Stimulated activated naive B cell treated with anti-CD40 and anti-IgM and Interleukin-4, amounts not matched to agents 10 μg/mL and 1 μg/mL and 100 μg/mL, for 72 hours (primary cell): ENCODE results near the gene CAMTA1.

Experiments used
- ATAC-seq, 2 donors: fragments of 150-1000 bp; cut with Tn5 transposase; replicated peaks; 2 replicates each; pipeline ENCODE4 v1.10.0; 2021; ENCODE audit warnings: moderate library complexity in 1 of 2
- DNase-seq: peaks from one replicate; pipeline ENCODE4 v3.0.0; 2021
- H3K27ac Mint-ChIP-seq: one replicate; pipeline ENCODE4 v1.8.0; 2022; ENCODE audit warnings: mild to moderate bottlenecking, mixed read lengths
- H3K27me3 Mint-ChIP-seq, 2 donors: one replicate each; pipeline ENCODE4 v1.8.0; 2022; ENCODE audit warnings: mixed read lengths in 2 of 2
- H3K36me3 Mint-ChIP-seq, 2 donors: one replicate each; pipeline ENCODE4 v1.8.0; 2022; ENCODE audit warnings: mixed read lengths in 2 of 2, mild to moderate bottlenecking in 1 of 2
- H3K4me1 Mint-ChIP-seq, 2 donors: one replicate each; pipeline ENCODE4 v1.8.0; 2022; ENCODE audit warnings: mixed read lengths in 2 of 2, mild to moderate bottlenecking in 1 of 2
- H3K4me3 Mint-ChIP-seq, 2 donors: one replicate each; pipeline ENCODE4 v1.8.0; 2022; ENCODE audit warnings: mild to moderate bottlenecking in 2 of 2, mixed read lengths in 2 of 2, moderate library complexity in 1 of 2
- H3K9me3 Mint-ChIP-seq, 2 donors: one replicate each; pipeline ENCODE4 v1.8.0; 2022; ENCODE audit warnings: mixed read lengths in 2 of 2, mild to moderate bottlenecking in 1 of 2

Gene CAMTA1

DNA sequence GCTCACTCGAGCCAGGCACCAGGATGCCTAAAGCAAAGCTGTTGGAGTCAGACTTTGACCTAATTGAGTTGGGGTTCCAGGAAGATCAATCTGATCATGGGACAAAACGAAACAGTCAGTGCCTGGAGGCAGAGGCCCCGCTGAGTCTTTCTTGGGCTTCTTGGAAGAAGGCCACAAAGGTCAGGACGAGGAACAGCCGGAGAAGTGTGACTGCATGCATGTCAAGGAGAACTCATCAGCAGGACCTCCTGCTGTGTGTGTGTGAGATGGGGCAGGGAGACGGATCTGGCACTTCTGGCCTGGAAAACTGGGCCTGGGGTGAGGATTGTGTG is 190.8 kb downstream of the CAMTA1 start:
- ATAC-seq (no peak), DNase-seq (no peak)
- Mint-ChIP-seq H3K4me1 (no peaks in the 10 kb centered on the region), H3K27ac (no peak overlapping the region), H3K4me3 (no peak overlapping the region), H3K36me3 (peaks cover 6 to 11% of the 10 kb centered on the region in 2 donors), H3K9me3 (peaks cover 9 to 19% of the 10 kb centered on the region in 2 donors), H3K27me3 (peaks cover 19 to 27% of the 10 kb centered on the region in 2 donors)

DNA sequence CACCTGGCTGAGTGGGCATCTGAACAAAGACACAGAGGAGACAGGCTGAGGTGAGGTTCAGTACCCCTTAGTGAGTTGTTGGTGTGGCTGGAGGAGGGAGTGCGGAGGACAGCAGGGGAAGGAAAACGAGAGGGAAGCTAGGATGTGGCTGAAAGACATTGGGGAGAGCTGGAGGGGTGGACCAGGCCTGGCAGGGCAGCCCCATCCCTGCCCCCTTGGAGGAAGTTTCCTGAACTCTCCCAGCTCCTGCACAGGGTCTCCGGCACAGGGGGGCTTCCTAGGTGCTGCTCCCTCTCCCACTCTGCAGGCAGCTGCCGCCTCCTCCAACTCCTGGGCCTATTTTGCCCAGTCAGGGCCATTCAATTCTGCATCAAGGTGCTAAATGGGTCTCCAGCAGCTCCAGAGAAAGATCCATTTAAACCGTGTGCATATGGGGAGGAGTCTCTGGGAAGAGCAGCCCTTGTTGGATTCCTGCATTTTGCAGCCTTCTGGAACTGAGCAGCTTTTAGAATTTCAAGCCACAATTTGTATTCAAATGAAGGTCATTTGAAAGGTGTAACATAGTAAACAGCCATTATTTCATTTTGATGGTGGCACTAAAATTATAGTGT is 193.9 kb downstream of the CAMTA1 start:
- no peak for ATAC-seq
- Mint-ChIP-seq H3K27ac (no peak overlapping the region), H3K4me3 (no peak overlapping the region)

DNA sequence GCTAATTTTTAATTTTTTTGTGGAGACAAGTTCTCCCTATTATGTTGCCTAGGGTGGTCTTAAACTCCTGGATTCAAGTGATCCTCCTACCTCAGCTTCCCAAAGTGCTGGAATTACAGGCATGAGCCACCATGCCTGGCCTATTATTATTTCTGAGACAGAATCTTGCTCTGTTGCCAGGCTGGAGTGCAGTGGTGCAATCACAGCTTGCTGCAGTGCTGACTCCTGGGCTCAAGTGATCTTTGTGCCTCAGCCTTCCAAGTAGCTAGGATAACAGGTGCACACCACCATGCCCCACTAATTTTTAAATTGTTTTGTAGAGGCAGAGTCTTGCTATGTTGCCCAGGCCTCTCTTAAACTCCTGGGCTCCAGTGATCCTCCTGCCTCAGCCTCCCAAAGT is 196.3 kb downstream of the CAMTA1 start:
- no peak for ATAC-seq

More for the DNA sequence above, 193.9 kb downstream of the CAMTA1 start:
- no peaks in the 10 kb centered on the region for H3K4me1 Mint-ChIP-seq
- peaks cover 12 to 19% of the 10 kb centered on the region in 2 donors for H3K9me3 Mint-ChIP-seq
- H3K36me3 Mint-ChIP-seq: peaks cover 6 to 11% of the 10 kb centered on the region in 2 donors
- no peak for DNase-seq
- H3K27me3 Mint-ChIP-seq: peaks cover 18 to 19% of the 10 kb centered on the region in 2 donors

DNA sequence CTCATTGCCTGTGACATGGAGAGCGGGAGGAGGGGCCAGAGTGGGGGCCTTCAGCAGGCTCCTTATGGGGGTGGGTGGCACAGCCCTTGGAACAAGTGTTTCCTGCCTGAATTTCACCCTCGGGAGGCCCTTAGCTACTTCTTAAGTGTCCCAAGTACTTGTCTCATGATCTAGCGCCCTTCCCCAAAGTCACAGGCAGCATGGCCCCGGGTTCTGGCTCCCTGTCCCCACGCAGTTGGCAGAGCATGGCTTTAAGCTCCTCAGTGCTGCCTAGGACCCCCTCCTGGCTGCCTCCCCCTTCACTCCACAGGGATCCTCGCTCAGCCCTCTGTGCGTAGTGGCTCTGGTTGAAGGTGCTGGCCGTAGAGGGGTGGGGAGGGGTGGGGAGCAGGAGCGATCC is 197.2 kb downstream of the CAMTA1 start:
- peaks cover 12 to 17% of the 10 kb centered on the region in 2 donors for H3K27me3 Mint-ChIP-seq
- peaks cover 7 to 10% of the 10 kb centered on the region in 2 donors for H3K9me3 Mint-ChIP-seq
- no peak for ATAC-seq
- H3K4me1 Mint-ChIP-seq: no peaks in the 10 kb centered on the region
- no peak for DNase-seq
- H3K27ac Mint-ChIP-seq: no peak overlapping the region
- H3K4me3 Mint-ChIP-seq: no peak overlapping the region
- H3K36me3 Mint-ChIP-seq: peaks cover 0 to 3% of the 10 kb centered on the region in 2 donors

More for the DNA sequence above, 196.3 kb downstream of the CAMTA1 start:
- H3K27me3 Mint-ChIP-seq: peaks cover 16 to 17% of the 10 kb centered on the region in 2 donors
- H3K9me3 Mint-ChIP-seq: peaks cover 7 to 10% of the 10 kb centered on the region in 2 donors
- peaks cover 0 to 3% of the 10 kb centered on the region in 2 donors for H3K36me3 Mint-ChIP-seq
- no peak overlapping the region for H3K4me3 Mint-ChIP-seq
- DNase-seq: no peak
- no peak overlapping the region for H3K27ac Mint-ChIP-seq
- no peaks in the 10 kb centered on the region for H3K4me1 Mint-ChIP-seq

DNA sequence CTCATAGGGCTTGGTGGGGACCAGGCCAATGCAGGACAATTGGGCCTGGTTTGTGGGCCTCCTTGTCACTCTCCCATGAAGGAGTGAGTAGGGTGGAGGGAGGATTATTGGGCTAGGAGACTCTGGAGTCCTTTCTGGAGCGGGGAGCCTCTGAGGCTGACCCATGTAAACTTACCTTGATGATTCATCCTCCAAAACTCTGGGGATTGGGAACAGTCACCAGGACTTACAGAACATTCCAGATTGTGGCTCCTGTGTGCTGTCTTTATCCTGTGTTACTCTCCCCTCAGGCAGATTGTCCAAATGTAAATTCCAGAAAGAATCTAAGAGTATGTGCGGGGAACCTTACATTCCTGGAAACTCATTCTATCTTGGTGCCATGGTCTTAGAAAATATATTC is 197.6 kb downstream of the CAMTA1 start:
- H3K36me3 Mint-ChIP-seq: peaks cover 0 to 3% of the 10 kb centered on the region in 2 donors
- H3K4me1 Mint-ChIP-seq: no peaks in the 10 kb centered on the region
- no peak overlapping the region for H3K4me3 Mint-ChIP-seq
- ATAC-seq (no peak), DNase-seq (no peak)
- no peak overlapping the region for H3K27ac Mint-ChIP-seq
- H3K27me3 Mint-ChIP-seq: peaks cover 15 to 20% of the 10 kb centered on the region in 2 donors
- H3K9me3 Mint-ChIP-seq: peaks cover 7 to 10% of the 10 kb centered on the region in 2 donors

DNA sequence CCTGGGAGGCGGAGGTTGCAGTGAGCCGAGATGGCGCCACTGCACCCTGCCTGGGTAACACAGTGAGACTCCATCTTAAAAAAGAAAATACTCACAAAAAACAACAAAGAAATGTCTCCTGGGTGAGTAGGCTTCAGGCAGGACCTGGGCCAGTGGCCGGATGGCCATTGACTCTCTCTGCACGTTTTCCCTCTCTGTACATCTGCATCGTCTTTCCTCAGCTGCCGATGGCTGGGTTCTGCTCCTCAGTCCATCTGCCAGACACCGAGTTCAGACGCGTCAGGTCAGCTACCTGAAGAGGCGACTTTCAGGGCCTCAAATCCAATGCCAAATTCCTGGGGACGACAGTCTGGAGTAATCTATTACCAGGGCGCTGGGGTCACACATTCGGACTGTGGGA is 199.3 kb downstream of the CAMTA1 start:
- Mint-ChIP-seq H3K9me3 (peaks cover 7 to 14% of the 10 kb centered on the region in 2 donors), H3K4me3 (no peak overlapping the region), H3K27me3 (peaks cover 14 to 27% of the 10 kb centered on the region in 2 donors), H3K4me1 (no peaks in the 10 kb centered on the region), H3K36me3 (no peaks in the 10 kb centered on the region), H3K27ac (no peak overlapping the region)
- DNase-seq (no peak), ATAC-seq (no peak)

DNA sequence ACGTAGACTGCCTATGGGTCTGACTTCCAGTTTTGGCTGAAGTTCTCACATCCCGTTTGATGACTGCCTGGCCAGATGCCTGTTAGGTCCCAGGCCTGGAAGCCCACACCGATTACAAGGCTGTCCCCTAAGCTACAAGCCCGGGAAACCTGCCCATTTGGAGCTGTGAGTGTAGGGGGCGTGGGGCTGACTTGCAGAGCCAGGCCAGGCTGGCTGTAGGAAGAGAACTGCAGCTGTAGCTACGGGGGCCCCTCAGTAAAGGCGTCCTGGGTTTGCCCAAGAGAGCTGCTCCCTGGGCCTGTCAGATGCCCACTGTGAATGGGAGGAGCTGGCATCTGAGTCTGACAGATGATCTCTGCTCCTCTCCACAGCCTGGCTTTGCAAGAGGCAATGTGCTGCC is 199.7 kb downstream of the CAMTA1 start:
- H3K27me3 Mint-ChIP-seq: peaks cover 14 to 31% of the 10 kb centered on the region in 2 donors
- no peak for ATAC-seq
- no peak overlapping the region for H3K4me3 Mint-ChIP-seq
- no peaks in the 10 kb centered on the region for H3K4me1 Mint-ChIP-seq
- DNase-seq: no peak
- H3K27ac Mint-ChIP-seq: no peak overlapping the region
- peaks cover 8 to 17% of the 10 kb centered on the region in 2 donors for H3K9me3 Mint-ChIP-seq
- H3K36me3 Mint-ChIP-seq: no peaks in the 10 kb centered on the region

DNA sequence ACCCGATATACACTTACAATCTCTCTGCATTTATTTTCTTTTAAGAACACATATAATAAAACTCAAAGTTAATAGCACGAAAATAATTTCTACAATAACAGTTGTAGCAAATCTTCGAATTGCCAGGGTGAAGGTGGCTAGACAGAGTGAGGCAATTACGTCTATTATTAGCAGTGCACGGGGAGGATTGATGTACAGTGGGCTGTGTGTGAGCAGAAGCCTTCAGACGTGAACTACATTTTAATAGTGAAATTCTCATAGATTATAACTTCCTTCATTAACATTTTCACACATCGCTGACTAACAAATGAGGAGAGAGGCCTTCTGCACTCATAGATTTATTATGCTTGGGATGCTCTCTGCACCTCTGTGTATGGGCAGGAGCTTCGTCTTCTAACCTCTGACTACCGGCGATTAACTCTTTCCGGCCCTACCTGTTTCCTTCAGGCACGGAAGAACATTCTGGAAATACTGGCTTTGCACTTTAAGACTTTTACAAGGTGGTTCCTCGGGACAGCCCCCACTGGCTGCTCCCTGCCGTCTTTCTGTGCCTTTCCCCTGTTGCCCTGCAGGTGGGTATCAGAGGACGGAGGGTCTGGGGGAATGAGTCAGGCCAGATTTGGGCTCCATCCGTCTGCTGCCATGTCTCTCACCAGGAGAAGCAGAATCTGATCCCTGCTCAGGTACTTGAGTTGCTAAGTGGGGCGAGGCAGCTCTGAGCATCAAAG is 200.5 kb downstream of the CAMTA1 start:
- Mint-ChIP-seq H3K4me3 (no peak overlapping the region), H3K4me1 (no peaks in the 10 kb centered on the region), H3K9me3 (peaks cover 7 to 13% of the 10 kb centered on the region in 2 donors), H3K36me3 (no peaks in the 10 kb centered on the region), H3K27me3 (peaks cover 14 to 32% of the 10 kb centered on the region in 2 donors), H3K27ac (no peak overlapping the region)
- DNase-seq (no peak), ATAC-seq (no peak)

DNA sequence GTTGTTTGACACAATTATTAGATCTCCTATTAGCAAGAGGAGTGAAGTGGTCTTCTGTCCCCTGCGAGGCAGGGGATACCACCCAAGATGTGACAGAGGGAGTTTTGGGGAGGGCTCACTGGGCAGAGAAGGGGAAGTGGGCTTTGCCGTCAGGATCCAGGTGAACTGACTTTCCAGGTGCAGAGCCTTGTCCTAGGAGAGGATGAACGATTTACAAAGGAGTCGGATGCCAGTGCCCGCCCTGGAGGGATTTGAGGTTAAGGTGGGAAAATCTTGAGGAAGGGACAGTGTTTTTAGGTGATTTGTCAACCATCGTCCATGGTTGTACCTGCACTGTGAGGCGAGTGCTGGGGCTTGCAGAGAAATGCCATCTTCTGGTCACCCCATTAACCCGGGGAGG is 201.0 kb downstream of the CAMTA1 start:
- H3K27ac Mint-ChIP-seq: no peak overlapping the region
- no peak for DNase-seq
- H3K27me3 Mint-ChIP-seq: peaks cover 14 to 32% of the 10 kb centered on the region in 2 donors
- no peak for ATAC-seq
- H3K9me3 Mint-ChIP-seq: peaks cover 5 to 9% of the 10 kb centered on the region in 2 donors
- no peaks in the 10 kb centered on the region for H3K36me3 Mint-ChIP-seq
- H3K4me1 Mint-ChIP-seq: no peaks in the 10 kb centered on the region
- H3K4me3 Mint-ChIP-seq: no peak overlapping the region

DNA sequence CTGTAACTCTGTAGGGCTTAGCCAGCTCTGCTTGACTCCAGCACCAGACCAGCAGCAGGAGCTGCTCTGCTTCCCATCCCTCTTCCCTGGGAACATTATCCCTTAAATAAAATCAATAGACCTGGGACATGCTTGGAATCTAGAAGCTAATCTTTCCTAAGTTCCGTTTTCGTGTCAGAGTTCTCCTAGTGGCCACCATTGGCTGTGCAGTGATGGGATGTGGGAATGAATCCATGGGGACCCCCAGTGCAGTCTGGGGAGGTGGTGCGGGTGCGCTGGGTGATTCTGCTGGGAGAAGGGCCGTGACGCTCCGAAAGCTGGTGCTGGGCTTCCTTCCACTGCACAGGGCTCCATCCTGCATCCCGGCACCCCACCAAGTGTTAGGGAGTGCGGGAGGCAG is 202.7 kb downstream of the CAMTA1 start:
- Mint-ChIP-seq H3K4me1 (no peaks in the 10 kb centered on the region), H3K36me3 (no peaks in the 10 kb centered on the region), H3K27me3 (peaks cover 14 to 31% of the 10 kb centered on the region in 2 donors), H3K4me3 (no peak overlapping the region), H3K27ac (no peak overlapping the region), H3K9me3 (peaks cover 6 to 9% of the 10 kb centered on the region in 2 donors)
- ATAC-seq (no peak), DNase-seq (no peak)

DNA sequence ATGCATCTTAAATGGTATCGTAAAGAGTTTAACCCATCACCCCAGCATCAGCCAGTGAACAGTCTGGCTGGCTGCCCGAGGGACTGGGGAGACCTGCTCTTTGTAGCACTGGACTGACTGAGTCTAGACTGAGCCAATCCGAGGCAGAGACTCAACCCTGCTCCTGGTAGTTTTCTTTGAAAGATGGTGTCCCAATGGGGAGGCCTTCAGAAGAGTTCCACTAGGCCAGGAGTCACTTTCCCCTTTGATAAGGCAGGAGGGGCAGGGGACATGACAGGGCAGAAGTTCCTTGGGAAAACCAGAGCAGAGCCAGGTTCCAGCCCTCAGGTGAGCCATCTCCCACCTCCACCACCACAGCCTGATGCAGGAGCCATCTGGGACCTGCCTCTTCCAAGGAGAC is 203.5 kb downstream of the CAMTA1 start:
- peaks cover 20 to 25% of the 10 kb centered on the region in 2 donors for H3K27me3 Mint-ChIP-seq
- H3K36me3 Mint-ChIP-seq: no peaks in the 10 kb centered on the region
- H3K9me3 Mint-ChIP-seq: peaks cover 9 to 14% of the 10 kb centered on the region in 2 donors
- no peak overlapping the region for H3K4me3 Mint-ChIP-seq
- H3K4me1 Mint-ChIP-seq: no peaks in the 10 kb centered on the region
- ATAC-seq (no peak), DNase-seq (no peak)
- no peak overlapping the region for H3K27ac Mint-ChIP-seq

DNA sequence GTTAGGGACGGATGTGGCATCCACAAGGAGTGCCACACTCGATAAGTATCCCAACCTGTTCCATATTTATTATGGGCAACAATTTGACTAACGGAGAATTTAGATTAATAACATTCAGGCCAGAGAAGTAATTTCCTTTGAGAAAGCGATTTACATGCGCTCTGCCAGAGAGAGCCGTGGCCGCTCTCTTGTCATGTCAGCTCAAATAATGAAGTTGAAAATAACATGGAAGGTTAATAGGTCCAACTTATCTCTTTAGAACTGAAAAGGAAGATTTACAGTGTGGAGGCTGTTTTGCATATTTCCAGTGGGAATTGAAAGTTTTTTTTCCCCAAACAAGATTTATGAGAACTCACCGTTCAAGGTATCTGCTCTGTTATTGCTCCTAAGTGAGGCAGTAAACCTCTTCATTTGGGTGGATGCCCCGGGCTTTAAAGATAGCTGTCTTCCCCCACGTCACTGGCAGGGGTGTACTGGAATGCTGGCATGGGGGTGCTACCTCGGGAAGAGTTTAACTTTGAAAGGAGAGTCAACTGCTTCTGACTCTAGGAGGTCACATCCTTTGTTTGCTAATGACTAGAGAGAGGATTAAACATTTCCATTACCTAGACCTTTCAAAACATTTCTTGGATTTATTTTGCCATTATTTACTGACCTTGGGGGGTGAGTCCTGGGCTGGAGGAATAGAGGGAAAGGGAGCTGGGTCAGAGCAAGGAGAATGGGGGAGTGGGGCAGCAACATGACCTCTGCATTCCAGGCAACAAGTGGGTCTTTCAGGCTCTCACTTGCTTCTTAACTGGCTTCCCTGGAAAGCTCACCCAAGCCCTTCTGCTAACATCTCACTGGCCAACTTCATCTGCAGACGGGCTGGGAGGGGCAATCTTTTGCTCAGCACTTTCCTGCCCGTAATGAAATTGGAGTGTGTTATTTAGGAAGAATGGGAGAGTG is 204.2 kb downstream of the CAMTA1 start:
- Mint-ChIP-seq H3K9me3 (peaks cover 9 to 14% of the 10 kb centered on the region in 2 donors), H3K4me3 (no peak overlapping the region), H3K27ac (no peak overlapping the region), H3K4me1 (no peaks in the 10 kb centered on the region), H3K36me3 (no peaks in the 10 kb centered on the region), H3K27me3 (peaks cover 25 to 28% of the 10 kb centered on the region in 2 donors)
- ATAC-seq (no peak), DNase-seq (no peak)

DNA sequence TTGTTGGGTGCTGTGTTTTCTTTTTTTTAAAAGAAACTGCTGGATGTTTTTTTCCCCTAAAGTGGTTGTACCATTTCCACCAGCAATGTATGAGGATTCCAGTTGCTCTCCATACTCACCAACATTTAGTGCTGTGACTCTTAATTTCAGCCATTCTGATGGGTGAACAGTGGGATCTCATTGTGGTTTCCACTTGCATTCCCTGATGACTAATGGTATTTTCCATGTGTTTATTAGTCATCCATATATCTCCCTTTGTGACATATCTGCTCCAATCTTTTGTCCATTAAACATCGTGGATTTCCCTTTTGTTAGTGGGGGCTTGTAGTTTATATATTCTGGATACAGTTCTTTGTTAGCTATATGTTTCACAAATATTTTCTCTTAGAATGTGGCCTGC is 206.0 kb downstream of the CAMTA1 start:
- no peaks in the 10 kb centered on the region for H3K36me3 Mint-ChIP-seq
- no peak overlapping the region for H3K27ac Mint-ChIP-seq
- no peaks in the 10 kb centered on the region for H3K4me1 Mint-ChIP-seq
- DNase-seq: no peak
- H3K4me3 Mint-ChIP-seq: no peak overlapping the region
- H3K9me3 Mint-ChIP-seq: peaks cover 9 to 14% of the 10 kb centered on the region in 2 donors
- peaks cover 30 to 32% of the 10 kb centered on the region in 2 donors for H3K27me3 Mint-ChIP-seq
- no peak for ATAC-seq

DNA sequence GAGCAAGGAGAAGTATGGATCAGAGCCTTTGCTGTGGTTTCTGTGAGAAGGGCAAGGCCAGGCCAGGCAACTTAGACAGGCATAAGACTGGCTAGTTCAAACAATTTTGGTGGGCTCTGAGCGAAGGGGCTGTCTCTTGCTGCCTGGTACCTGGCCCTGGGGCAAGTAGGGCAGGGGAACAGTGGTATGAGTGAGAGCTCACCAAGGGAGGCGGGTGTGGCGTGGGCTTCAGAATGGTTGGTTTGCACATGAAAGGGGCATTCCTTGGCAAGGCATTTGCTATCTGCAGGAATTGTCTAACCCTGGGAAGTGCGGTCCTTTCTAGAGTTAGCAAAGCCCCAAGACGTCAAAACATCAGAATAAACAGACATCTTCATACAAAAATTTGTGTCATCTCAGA is 210.5 kb downstream of the CAMTA1 start:
- Mint-ChIP-seq H3K27me3 (peaks cover 12 to 33% of the 10 kb centered on the region in 2 donors), H3K27ac (no peak overlapping the region), H3K36me3 (no peaks in the 10 kb centered on the region), H3K4me1 (no peaks in the 10 kb centered on the region), H3K4me3 (no peak overlapping the region), H3K9me3 (peaks cover 5 to 8% of the 10 kb centered on the region in 2 donors)
- ATAC-seq: no peak
- no peak for DNase-seq
